GM12878 (cell line): ENCODE results near the gene GAK. TPM values are rescaled to one million over a fixed set of nuclear protein-coding genes. Genes with fewer than 3 reads are reported as not detected.

ENCODE experiments used
- ATAC-seq: fragments of 200-7000 bp; cut with Tn5 transposase; 3 replicates; pipeline ENCODE4 v1.9.1; 2020; ENCODE audit warnings: mild to moderate bottlenecking, moderate library complexity
- BruUV-seq: library from RNA; stranded (reverse); fragments of 400-500 nt; replicated peaks from 2 replicates; lab custom pipeline; 2021; lab: Mats Ljungman, UMichigan
- CTCF ChIA-PET: fragments of 300-600 bp; sonication (Branson Sonifier 250); formaldehyde crosslinking; extraction: SDS; loops from one replicate; lab custom pipeline; 2021; ENCODE audit warnings: inconsistent platforms; lab: Yijun Ruan, JAX
- POLR2A ChIA-PET: fragments of 350-600 bp; formaldehyde crosslinking; extraction: SDS; loops from one replicate; lab custom pipeline; 2021; ENCODE audit warnings: inconsistent platforms; lab: Charles Lee
- RAD21 ChIA-PET: fragments of 300-600 bp; sonication (Branson Sonifier 250); formaldehyde crosslinking; loops from one replicate; lab custom pipeline; 2023; ENCODE audit warnings: antibody characterized with exemption; ENCODE audit not compliant: unreplicated experiment; lab: Charles Lee
- SMC1A ChIA-PET: fragments of 300-600 bp; sonication (Branson Sonifier 250); formaldehyde crosslinking; loops from one replicate; lab custom pipeline; 2023; ENCODE audit not compliant: unreplicated experiment, uncharacterized antibody; lab: Charles Lee
- DNase-seq: peaks from one replicate; pipeline ENCODE4 v3.0.0-alpha.2; 2011; ENCODE audit warnings: low read depth, low spot score
- FAIRE-seq: peaks from 3 replicates; lab custom pipeline; 2011; peaks lifted over from hg19 to GRCh38; lab: Jason Lieb, UNC
- H2AFZ ChIP-seq: 2 replicates; pipeline ENCODE4 v1.6.0; 2011; ENCODE audit warnings: low read depth, low read length, control low read depth; ENCODE audit not compliant: control insufficient read depth
- H3K27ac ChIP-seq: 2 replicates; pipeline ENCODE4 v1.5.1; 2011; ENCODE audit warnings: control low read depth; ENCODE audit not compliant: control insufficient read depth, insufficient read depth
- H3K27me3 ChIP-seq, 2 experiments: replicated peaks in 1 of 2; 2 replicates each; pipeline versions ENCODE4 v1.6.0 to v1.6.1; 2011; ENCODE audit warnings: low read length in 1 of 2; ENCODE audit not compliant: control insufficient read depth in 2 of 2, insufficient read depth in 2 of 2
- H3K36me3 ChIP-seq, 2 experiments: 2 replicates each; pipeline ENCODE4 v1.5.1; 2011; ENCODE audit warnings: low read length in 1 of 2; ENCODE audit not compliant: control insufficient read depth in 2 of 2, insufficient read depth in 2 of 2
- H3K4me1 ChIP-seq: 2 replicates; pipeline ENCODE4 v1.6.1; 2011; ENCODE audit warnings: mild to moderate bottlenecking, low read length, moderate library complexity, mixed read lengths; ENCODE audit not compliant: control insufficient read depth, insufficient read depth
- H3K4me2 ChIP-seq: 2 replicates; pipeline ENCODE4 v1.6.0; 2011; ENCODE audit warnings: control low read depth; ENCODE audit not compliant: control insufficient read depth, insufficient read depth
- H3K4me3 ChIP-seq: fragments of 200-600 bp; sonication (generic); 2 replicates; pipeline ENCODE4 v1.5.1; 2016
- H3K79me2 ChIP-seq: 2 replicates; pipeline ENCODE4 v1.6.0; 2011; ENCODE audit warnings: low read length; ENCODE audit not compliant: control insufficient read depth, insufficient read depth
- H3K9ac ChIP-seq: 2 replicates; pipeline ENCODE4 v1.8.0; 2011; ENCODE audit warnings: low read length, control low read depth, mixed read lengths; ENCODE audit not compliant: control insufficient read depth, insufficient read depth
- H3K9me3 ChIP-seq: replicated peaks from 3 replicates; pipeline ENCODE4 v1.5.1; 2011; ENCODE audit warnings: mild to moderate bottlenecking, low read length; ENCODE audit not compliant: control insufficient read depth, insufficient read depth
- H4K20me1 ChIP-seq: 2 replicates; pipeline ENCODE4 v1.6.0; 2011; ENCODE audit not compliant: control insufficient read depth, insufficient read depth
- BCL3 ChIP-seq: IDR thresholded peaks from 2 replicates; pipeline ENCODE4 v1.6.1; 2011; ENCODE audit warnings: borderline replicate concordance, low read depth, mild to moderate bottlenecking, moderate library complexity, low read length; ENCODE audit not compliant: insufficient read depth, poor library complexity, severe bottlenecking
- CBX5 ChIP-seq: sonication (generic); IDR thresholded peaks from 2 replicates; pipeline ENCODE4 v1.6.1; 2016; ENCODE audit warnings: low read depth, moderate library complexity, mild to moderate bottlenecking, inconsistent platforms
- ETV6 ChIP-seq, 2 experiments: fragments of 450-650 bp in 1 of 2; IDR thresholded peaks in 1 of 2; conservative IDR thresholded peaks in 1 of 2; 2 replicates each; pipeline ENCODE4 v1.6.1; 2014; ENCODE audit warnings: antibody characterized with exemption in 1 of 2, borderline replicate concordance in 1 of 2, low read depth in 1 of 2, mild to moderate bottlenecking in 1 of 2, moderate library complexity in 1 of 2
- GABPA ChIP-seq: IDR thresholded peaks from 2 replicates; pipeline ENCODE4 v1.6.1; 2014; ENCODE audit warnings: antibody characterized with exemption, low read depth, mild to moderate bottlenecking, inconsistent platforms
- GATAD2B ChIP-seq: fragments of 450-650 bp; conservative IDR thresholded peaks from 2 replicates; pipeline ENCODE4 v1.6.1; 2017; ENCODE audit warnings: low read depth, mild to moderate bottlenecking, moderate library complexity
- NBN ChIP-seq: fragments of 450-650 bp; IDR thresholded peaks from 2 replicates; pipeline ENCODE4 v1.6.1; 2016
- NR2C1 ChIP-seq: fragments of 450-650 bp; IDR thresholded peaks from 2 replicates; pipeline ENCODE4 v1.6.1; 2017; ENCODE audit warnings: antibody characterized with exemption, mild to moderate bottlenecking, moderate library complexity
- POLR2A ChIP-seq: IDR thresholded peaks from 2 replicates; pipeline ENCODE4 v1.6.1; 2011; ENCODE audit warnings: low read depth, mild to moderate bottlenecking, low read length
- RAD21 ChIP-seq: IDR thresholded peaks from 2 replicates; pipeline ENCODE4 v1.6.1; 2011; ENCODE audit warnings: mild to moderate bottlenecking, low read depth, low read length, moderate library complexity; ENCODE audit not compliant: insufficient read depth
- RUNX3 ChIP-seq: IDR thresholded peaks from 2 replicates; pipeline ENCODE4 v1.6.1; 2012; ENCODE audit warnings: low read length, inconsistent platforms
- TAF1 ChIP-seq: IDR thresholded peaks from 2 replicates; pipeline ENCODE4 v1.6.1; 2011; ENCODE audit warnings: mild to moderate bottlenecking, low read depth, low read length, borderline replicate concordance
- TCF12 ChIP-seq: IDR thresholded peaks from 2 replicates; pipeline ENCODE4 v1.6.1; 2011; ENCODE audit warnings: low read depth, mild to moderate bottlenecking, low read length
- TCF3 ChIP-seq: IDR thresholded peaks from 2 replicates; pipeline ENCODE4 v1.6.1; 2012; ENCODE audit warnings: low read depth, mild to moderate bottlenecking, low read length, borderline replicate concordance; ENCODE audit not compliant: insufficient read depth
- TCF7 ChIP-seq: IDR thresholded peaks from 2 replicates; pipeline ENCODE4 v1.6.1; 2014; ENCODE audit warnings: antibody characterized with exemption, borderline replicate concordance
- ZNF592 ChIP-seq: fragments of 450-650 bp; IDR thresholded peaks from 2 replicates; pipeline ENCODE4 v1.6.1; 2017; ENCODE audit warnings: mild to moderate bottlenecking, moderate library complexity
- WGBS: methylation state at CpG from one replicate; pipeline ENCODE4 v1.1.6; 2016; ENCODE audit warnings: low lambda C conversion rate; ENCODE audit not compliant: insufficient replicate concordance, insufficient coverage; ENCODE audit errors: missing lambda C conversion rate; 5-methylcytosine and 5-hydroxymethylcytosine counted together
- in situ Hi-C: fragments of 300-500 bp; cut with MboI; formaldehyde crosslinking; loops from 9 replicates; pipeline ENCODE4 v1.14.3; 2018; ENCODE audit warnings: mixed read lengths
- intact Hi-C: fragments of 100-400 bp; cut with micrococcal nuclease; formaldehyde crosslinking; loops from one replicate; pipeline ENCODE4 v1.14.2; 2022; ENCODE audit not compliant: unreplicated experiment
- polyA plus RNA-seq, 11 experiments: library from polyadenylated mRNA; depleted of rRNA in 4 of 11; unstranded in 6 of 11; stranded (reverse) in 5 of 11; fragments of >200 nt; fragmentation: Nextera tagmentation in 4 of 11; fragmentation: Illumina TruSeq in 1 of 11; extraction: Ambion mirVana in 4 of 11; extraction: Trizol in 1 of 11; gene quantifications; 1 replicate in 1 of 11; 2 replicates in 10 of 11; pipeline versions ENCODE4 v1.2.1 to v1.2.3, GENCODE V29; 2011 to 2016; ENCODE audit warnings: inconsistent platforms in 2 of 11, missing spikeins in 2 of 11, low read depth in 1 of 11
- total RNA-seq, 4 experiments: library from RNA; depleted of rRNA in 3 of 4; stranded (reverse); fragments of >200 nt in 3 of 4; fragmentation: Illumina TruSeq in 1 of 4; extraction: Trizol in 1 of 4; gene quantifications; 2 replicates each; pipeline versions ENCODE4 v1.2.1 to v1.2.3, GENCODE V29; 2013 to 2021
- TF ChIP-seq, protein P1 (sequence below): IDR thresholded peaks from 2 replicates; pipeline ENCODE4 v1.6.1; 2012; ENCODE audit warnings: low read depth, low read length, improper control_type of control experiment

Gene GAK
- total and polyA plus RNA-seq, 10 of the 15 experiments (the other 5 are each of a cell fraction or from before 2014, with no cell fraction given) = 0.82 to 127 (median 53.8) TPM

- CTCF ChIA-PET = no interaction called here
- SMC1A ChIA-PET = no interaction called here
- RAD21 ChIA-PET = no interaction called here
- no peaks in the 10 kb centered on the region for H4K20me1 ChIP-seq
- H3K36me3 ChIP-seq = peaks cover 24 to 30% of the 10 kb centered on the region in 2 experiments
- intact Hi-C loops = no loop called here
- H3K9ac ChIP-seq = no peak overlapping the region
- H2AFZ ChIP-seq = no peak overlapping the region
- no peaks in the 10 kb centered on the region for H3K27me3 ChIP-seq
- FAIRE-seq (no peak), ATAC-seq (no peak), DNase-seq (no peak)
- no peaks in the 10 kb centered on the region for H3K79me2 ChIP-seq
- no peaks in the 10 kb centered on the region for H3K4me1 ChIP-seq
- BruUV-seq = no TSS peak
- no peak overlapping the region for H3K4me3 ChIP-seq
- in situ Hi-C loops = no loop called here
- H3K27ac ChIP-seq = no peak overlapping the region
- POLR2A ChIA-PET = no interaction called here
- WGBS = 100% methylated on average over 3 of the region's 3 CpGs
- H3K4me2 ChIP-seq = no peak overlapping the region
- peaks cover 15% of the 10 kb centered on the region for H3K9me3 ChIP-seq
- no peak for TF ChIP-seq ZNF592
- no peak for TF ChIP-seq ETV6 (conservative IDR thresholded peaks at IDR 0.05 in 1 of 2, IDR thresholded peaks at IDR 0.05 in 1 of 2; ENCODE audit: borderline replicate concordance in 1 of 2, low read depth in 1 of 2)
- TF ChIP-seq TAF1 = no peak
- TF ChIP-seq CBX5 = 0 out of 2 replicates have a peak, but pooled peaks have one; percentile 38
- TF ChIP-seq TCF12 = peak; percentile 94
- no peak for TF ChIP-seq NR2C1
- TF ChIP-seq POLR2A = 0 out of 2 replicates have a peak, but pooled peaks have one; percentile 23
- peak; percentile 86; the same call in 1 of the 2 replicates for TF ChIP-seq TCF3
- no peak for TF ChIP-seq NBN
- TF ChIP-seq GABPA = peak; percentile 36; the same call in 1 of the 2 replicates
- TF ChIP-seq RUNX3 = peak; percentile 28
- TF ChIP-seq TCF7 = no peak
- no peak for TF ChIP-seq GATAD2B
- TF ChIP-seq RAD21 = no peak
- TF ChIP-seq, protein P1, sequence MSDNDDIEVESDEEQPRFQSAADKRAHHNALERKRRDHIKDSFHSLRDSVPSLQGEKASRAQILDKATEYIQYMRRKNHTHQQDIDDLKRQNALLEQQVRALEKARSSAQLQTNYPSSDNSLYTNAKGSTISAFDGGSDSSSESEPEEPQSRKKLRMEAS = no peak
- no peak for TF ChIP-seq BCL3
Measured at GRCh38 chr4:856225-856901, 75.8 kb downstream of the GAK start.
